Neural progenitor cell (in vitro differentiated cells): ENCODE measurements around the gene UQCC3. TPM values are rescaled to one million over a fixed set of nuclear protein-coding genes. Genes with fewer than 3 reads are reported as not detected.
A peak's percentile ranks its signal among the peaks of the same experiment; 100 is the strongest.

Source experiments
- DNase-seq: peaks from one replicate; pipeline ENCODE4 v3.0.0-alpha.2; 2016; ENCODE audit warnings: low spot score
- H2AFZ ChIP-seq: fragments of 200-600 bp; sonication (generic); replicated peaks from 2 replicates; pipeline ENCODE4 v1.6.1; 2016; ENCODE audit warnings: antibody characterized with exemption
- H3F3A ChIP-seq: fragments of 200-600 bp; sonication (generic); 2 replicates; pipeline ENCODE4 v1.6.1; 2016; ENCODE audit warnings: antibody characterized with exemption, low read depth
- H3K27ac ChIP-seq: fragments of 200-600 bp; sonication (generic); 2 replicates; pipeline ENCODE4 v1.5.1; 2016; ENCODE audit warnings: mild to moderate bottlenecking
- H3K27me3 ChIP-seq: fragments of 200-600 bp; sonication (generic); 2 replicates; pipeline ENCODE4 v1.6.1; 2016; ENCODE audit warnings: mild to moderate bottlenecking, moderate library complexity
- H3K36me3 ChIP-seq: fragments of 200-600 bp; sonication (generic); 2 replicates; pipeline ENCODE4 v1.5.1; 2016
- H3K4me1 ChIP-seq: fragments of 200-600 bp; sonication (generic); 2 replicates; pipeline ENCODE4 v1.6.1; 2016; ENCODE audit warnings: mixed run types
- H3K4me2 ChIP-seq: fragments of 200-600 bp; sonication (generic); 2 replicates; pipeline ENCODE4 v1.6.1; 2016
- H3K4me3 ChIP-seq: fragments of 200-600 bp; sonication (generic); 2 replicates; pipeline ENCODE4 v1.5.1; 2016
- H3K79me2 ChIP-seq: fragments of 200-600 bp; sonication (generic); 2 replicates; pipeline ENCODE4 v1.6.1; 2016; ENCODE audit warnings: low read depth
- H3K9ac ChIP-seq: fragments of 200-600 bp; sonication (generic); 2 replicates; pipeline ENCODE4 v1.6.1; 2016
- H3K9me3 ChIP-seq: fragments of 200-600 bp; sonication (generic); 2 replicates; pipeline ENCODE4 v1.5.1; 2016; ENCODE audit warnings: low read depth
- H4K20me1 ChIP-seq: fragments of 200-600 bp; sonication (generic); 2 replicates; pipeline ENCODE4 v1.6.1; 2016; ENCODE audit warnings: low read depth
- H3K27ac Mint-ChIP-seq: 3 replicates; pipeline ENCODE4 v1.8.0; 2021; ENCODE audit warnings: mixed read lengths
- H3K27me3 Mint-ChIP-seq: 2 replicates; pipeline ENCODE4 v1.8.0; 2022; ENCODE audit warnings: low read depth, mild to moderate bottlenecking, inconsistent platforms, moderate library complexity, mixed read lengths; ENCODE audit not compliant: insufficient read depth
- H3K36me3 Mint-ChIP-seq: 3 replicates; pipeline ENCODE4 v1.8.0; 2021; ENCODE audit warnings: mixed read lengths
- H3K4me1 Mint-ChIP-seq: 3 replicates; pipeline ENCODE4 v1.8.0; 2021; ENCODE audit warnings: mixed read lengths
- H3K4me3 Mint-ChIP-seq: 3 replicates; pipeline ENCODE4 v1.8.0; 2021; ENCODE audit warnings: mild to moderate bottlenecking, moderate library complexity, mixed read lengths
- H3K9me3 Mint-ChIP-seq: 3 replicates; pipeline ENCODE4 v1.8.0; 2020; ENCODE audit warnings: mixed read lengths
- EZH2 ChIP-seq: fragments of 200-600 bp; sonication (generic); IDR thresholded peaks from 2 replicates; pipeline ENCODE4 v1.6.1; 2017; ENCODE audit warnings: antibody characterized with exemption, mild to moderate bottlenecking, moderate library complexity
- EZH2phosphoT487 ChIP-seq: fragments of 200-600 bp; sonication (generic); IDR thresholded peaks from 2 replicates; pipeline ENCODE4 v1.6.1; 2017; ENCODE audit warnings: antibody characterized with exemption
- total RNA-seq: library from RNA; depleted of rRNA; stranded (reverse); fragments of >200 nt; gene quantifications from 2 replicates; pipeline ENCODE4 v1.2.3, GENCODE V29; 2015; ENCODE audit warnings: low replicate concordance
- TF ChIP-seq, protein P1 (sequence below): fragments of 200-600 bp; sonication (generic); IDR thresholded peaks from 2 replicates; pipeline ENCODE4 v1.5.1; 2017; ENCODE audit warnings: antibody characterized with exemption, mild to moderate bottlenecking

The UQCC3 gene
- total RNA-seq, 1 donor from 2014 or later: 5.7 TPM

DNA sequence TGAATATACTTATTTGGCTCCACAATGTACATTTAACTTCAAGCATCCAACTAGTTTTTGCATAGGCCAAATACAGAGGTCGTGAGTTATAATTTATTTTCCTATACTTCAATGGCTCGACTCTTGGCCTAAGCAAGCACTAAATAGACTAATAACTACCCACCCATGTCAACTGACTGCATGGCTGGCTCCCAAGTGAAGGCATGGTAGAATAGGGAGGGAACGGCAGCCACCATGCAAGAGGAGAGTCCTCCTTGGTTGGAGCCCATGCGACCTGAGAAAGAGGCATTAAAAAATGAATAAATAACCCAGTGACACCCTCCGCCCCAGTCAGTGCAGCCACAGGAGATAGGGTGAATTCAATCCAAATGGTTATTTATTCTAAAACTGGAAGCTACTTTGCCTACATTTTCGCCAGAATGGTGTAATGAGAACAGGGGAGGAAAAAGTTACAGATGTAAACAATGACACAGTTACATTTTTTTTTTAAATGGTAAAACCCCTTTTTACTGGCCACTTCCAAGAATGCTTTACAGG, 40.9 kb downstream of the UQCC3 start:
- TF ChIP-seq EZH2: no peak
- TF ChIP-seq EZH2phosphoT487: no peak
- TF ChIP-seq, protein P1, sequence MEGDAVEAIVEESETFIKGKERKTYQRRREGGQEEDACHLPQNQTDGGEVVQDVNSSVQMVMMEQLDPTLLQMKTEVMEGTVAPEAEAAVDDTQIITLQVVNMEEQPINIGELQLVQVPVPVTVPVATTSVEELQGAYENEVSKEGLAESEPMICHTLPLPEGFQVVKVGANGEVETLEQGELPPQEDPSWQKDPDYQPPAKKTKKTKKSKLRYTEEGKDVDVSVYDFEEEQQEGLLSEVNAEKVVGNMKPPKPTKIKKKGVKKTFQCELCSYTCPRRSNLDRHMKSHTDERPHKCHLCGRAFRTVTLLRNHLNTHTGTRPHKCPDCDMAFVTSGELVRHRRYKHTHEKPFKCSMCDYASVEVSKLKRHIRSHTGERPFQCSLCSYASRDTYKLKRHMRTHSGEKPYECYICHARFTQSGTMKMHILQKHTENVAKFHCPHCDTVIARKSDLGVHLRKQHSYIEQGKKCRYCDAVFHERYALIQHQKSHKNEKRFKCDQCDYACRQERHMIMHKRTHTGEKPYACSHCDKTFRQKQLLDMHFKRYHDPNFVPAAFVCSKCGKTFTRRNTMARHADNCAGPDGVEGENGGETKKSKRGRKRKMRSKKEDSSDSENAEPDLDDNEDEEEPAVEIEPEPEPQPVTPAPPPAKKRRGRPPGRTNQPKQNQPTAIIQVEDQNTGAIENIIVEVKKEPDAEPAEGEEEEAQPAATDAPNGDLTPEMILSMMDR: no peak
- Histone ChIP-seq H3K9me3 (no peaks in the 10 kb centered on the region), H3K27ac (no peak overlapping the region), H3K36me3 (peaks cover 17% of the 10 kb centered on the region), H3K4me3 (no peak overlapping the region), H3F3A (peaks cover 89% of the 10 kb centered on the region), H3K79me2 (peaks cover 13% of the 10 kb centered on the region), H2AFZ (no peak overlapping the region), H3K27me3 (no peaks in the 10 kb centered on the region), H4K20me1 (peaks cover 4% of the 10 kb centered on the region), H3K4me2 (no peak overlapping the region), H3K9ac (no peak overlapping the region), H3K4me1 (peaks cover 17% of the 10 kb centered on the region)
- H3K4me3 Mint-ChIP-seq: no peak overlapping the region
- H3K27me3 Mint-ChIP-seq: peaks cover 10% of the 10 kb centered on the region
- no peaks in the 10 kb centered on the region for H3K9me3 Mint-ChIP-seq
- peaks cover 31% of the 10 kb centered on the region for H3K4me1 Mint-ChIP-seq
- H3K36me3 Mint-ChIP-seq: peaks cover 45% of the 10 kb centered on the region
- no peak overlapping the region for H3K27ac Mint-ChIP-seq
- DNase-seq: no peak

DNA sequence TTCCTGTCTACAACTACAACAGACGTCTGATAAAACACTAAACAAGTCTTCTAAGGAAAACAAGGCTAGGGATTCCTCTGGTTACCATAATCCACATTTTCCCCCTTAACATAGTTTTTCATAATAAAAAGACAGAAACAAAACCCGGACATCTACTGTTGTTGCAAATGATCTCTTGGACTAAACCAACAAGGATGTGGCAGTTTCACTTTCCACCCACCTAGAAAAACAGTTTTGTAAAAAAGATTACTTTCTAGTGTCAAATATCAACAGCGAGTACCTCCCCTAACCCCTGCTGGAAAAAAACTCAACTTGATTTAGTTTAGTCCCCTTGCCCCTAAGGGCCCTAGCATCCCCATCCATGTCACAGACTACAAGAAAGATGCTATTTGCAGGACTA, 41.4 kb downstream of the UQCC3 start:
- no peak overlapping the region for H3K27ac Mint-ChIP-seq
- peaks cover 10% of the 10 kb centered on the region for H3K27me3 Mint-ChIP-seq
- Histone ChIP-seq H3K27me3 (no peaks in the 10 kb centered on the region), H2AFZ (no peak overlapping the region), H4K20me1 (peaks cover 4% of the 10 kb centered on the region), H3K9me3 (no peaks in the 10 kb centered on the region), H3K36me3 (peaks cover 17% of the 10 kb centered on the region), H3K9ac (no peak overlapping the region), H3K4me3 (no peak overlapping the region), H3K4me2 (no peak overlapping the region), H3K4me1 (peaks cover 12% of the 10 kb centered on the region), H3K27ac (no peak overlapping the region), H3K79me2 (peaks cover 18% of the 10 kb centered on the region), H3F3A (peaks cover 87% of the 10 kb centered on the region)
- DNase-seq: no peak
- H3K4me1 Mint-ChIP-seq: peaks cover 26% of the 10 kb centered on the region
- no peak overlapping the region for H3K4me3 Mint-ChIP-seq
- TF ChIP-seq EZH2 (no peak), EZH2phosphoT487 (no peak)
- TF ChIP-seq, protein P1: no peak
- peaks cover 48% of the 10 kb centered on the region for H3K36me3 Mint-ChIP-seq
- H3K9me3 Mint-ChIP-seq: no peaks in the 10 kb centered on the region

DNA sequence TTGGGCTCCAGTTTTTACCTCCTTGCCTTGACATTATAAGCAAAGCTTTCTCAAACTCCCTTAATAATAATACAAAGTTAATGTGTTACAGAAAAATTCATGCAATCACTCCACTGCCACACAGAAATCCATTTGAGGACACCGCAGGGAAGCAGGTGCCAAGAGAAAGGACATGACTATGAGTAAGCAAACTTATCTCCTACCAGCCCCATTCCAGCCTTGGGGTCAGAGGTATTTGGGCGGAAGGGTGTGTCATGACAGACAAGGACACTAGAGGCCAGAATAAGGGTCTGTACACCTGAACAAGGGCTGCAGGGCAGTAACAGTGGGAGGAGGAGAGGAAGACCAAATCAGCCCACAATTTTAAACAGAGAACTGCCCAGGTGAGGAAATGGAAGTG, 41.9 kb downstream of the UQCC3 start:
- Mint-ChIP-seq H3K4me3 (peak overlapping the region; percentile 41), H3K27me3 (peaks cover 8% of the 10 kb centered on the region), H3K36me3 (peaks cover 52% of the 10 kb centered on the region), H3K27ac (peak overlapping the region; percentile 24), H3K9me3 (no peaks in the 10 kb centered on the region), H3K4me1 (peaks cover 21% of the 10 kb centered on the region)
- Histone ChIP-seq H3K79me2 (peaks cover 23% of the 10 kb centered on the region), H3K36me3 (peaks cover 17% of the 10 kb centered on the region), H3K4me2 (no peak overlapping the region), H3K9me3 (no peaks in the 10 kb centered on the region), H3K9ac (no peak overlapping the region), H3K4me3 (no peak overlapping the region), H3F3A (peaks cover 88% of the 10 kb centered on the region), H2AFZ (no peak overlapping the region), H4K20me1 (peaks cover 7% of the 10 kb centered on the region), H3K4me1 (peaks cover 8% of the 10 kb centered on the region), H3K27me3 (no peaks in the 10 kb centered on the region), H3K27ac (no peak overlapping the region)
- TF ChIP-seq, protein P1: no peak
- no peak for TF ChIP-seq EZH2phosphoT487
- TF ChIP-seq EZH2: no peak
- no peak for DNase-seq
